NCI-H748 (cell line): Measurements from ENCODE around the gene RAD51B.

Experiments used
- DNase-seq: peaks from one replicate; lab custom pipeline; 2025; ENCODE audit not compliant: unreplicated experiment; lab: John Stamatoyannopoulos, UW

The RAD51B gene

GRCh38 chr14:68394764-68395143 lies 575.2 kb downstream of the RAD51B start:
- DNase-seq = no peak

GRCh38 chr14:68395604-68396003 lies 576.0 kb downstream of the RAD51B start:
- DNase-seq = no peak

- DNase-seq = no peak
Measured at GRCh38 chr14:68396461-68396860, 576.9 kb downstream of the RAD51B start.

- DNase-seq = no peak
Measured at GRCh38 chr14:68397371-68397811, 577.8 kb downstream of the RAD51B start.

GRCh38 chr14:68397822-68398221 lies 578.2 kb downstream of the RAD51B start:
- no peak for DNase-seq

GRCh38 chr14:68398370-68398769 lies 578.8 kb downstream of the RAD51B start:
- DNase-seq = no peak

DNA sequence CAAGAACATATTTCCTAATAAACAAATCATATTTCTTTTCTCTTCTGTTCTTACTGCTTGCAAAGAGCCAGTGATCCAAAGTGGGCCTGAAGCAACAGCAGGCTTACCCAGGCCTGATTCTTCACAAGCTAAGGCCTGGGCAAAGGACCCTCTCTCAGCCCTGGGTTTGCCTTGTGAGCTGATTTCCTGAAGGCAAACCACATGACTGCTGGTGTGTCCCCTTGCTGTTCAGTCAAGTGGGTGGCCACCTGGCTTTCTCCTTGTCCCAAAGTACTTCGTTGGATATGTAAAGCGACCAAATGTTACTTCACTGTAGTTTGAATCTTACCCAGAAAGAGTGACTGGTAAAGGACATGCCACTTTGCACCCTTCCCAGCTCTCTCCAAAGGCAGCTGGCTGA lies 580.4 kb downstream of the RAD51B start:
- no peak for DNase-seq

DNA sequence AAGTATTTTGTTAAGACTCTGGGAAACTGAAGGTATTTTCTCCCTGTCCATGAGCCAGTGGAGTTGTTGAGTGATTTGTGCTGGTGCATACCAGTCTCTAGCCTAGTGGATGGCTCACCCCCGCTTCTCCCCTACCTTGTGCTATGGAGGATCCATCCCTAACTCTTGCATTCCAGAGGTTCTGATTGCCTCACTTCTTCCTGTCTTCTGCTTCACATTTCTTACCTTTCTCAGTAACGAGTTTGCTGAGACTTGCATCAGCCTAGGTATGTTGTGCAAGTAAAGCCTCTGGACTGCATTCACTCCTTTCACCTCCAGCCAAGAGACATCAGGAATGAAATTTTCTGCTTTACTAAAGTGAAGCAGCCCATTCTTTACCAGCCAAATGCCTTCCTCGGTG lies 581.7 kb downstream of the RAD51B start:
- DNase-seq = no peak

- DNase-seq = no peak
Measured at GRCh38 chr14:68401855-68402254, 582.3 kb downstream of the RAD51B start.

DNA sequence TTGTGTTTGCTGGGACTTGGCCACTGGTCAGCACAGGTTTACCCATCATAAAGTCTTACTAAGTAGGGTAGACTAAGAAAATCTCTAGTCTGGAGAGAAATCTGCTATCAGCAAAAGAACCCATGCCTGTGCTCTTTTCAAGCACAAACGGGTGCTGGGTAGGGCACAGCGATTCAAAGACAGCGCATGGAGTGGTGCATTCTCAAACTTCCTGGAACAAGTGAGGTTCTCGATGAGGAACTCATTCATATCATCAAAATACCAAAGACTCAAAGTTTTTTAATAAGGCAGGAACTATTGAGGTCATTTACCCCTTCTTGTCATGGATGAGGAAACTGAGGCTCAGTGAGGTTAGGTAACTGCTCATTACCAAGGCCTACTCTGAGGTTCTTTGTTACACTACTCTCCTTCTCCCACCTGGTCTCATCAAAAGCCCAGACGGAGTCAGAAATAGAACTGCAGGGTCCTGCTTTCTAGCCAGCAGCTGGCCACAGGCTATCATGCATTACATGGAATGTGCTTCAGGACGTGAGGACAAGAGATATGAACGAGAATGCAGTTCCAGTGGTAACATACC lies 583.0 kb downstream of the RAD51B start:
- no peak for DNase-seq

- no peak for DNase-seq
Measured at GRCh38 chr14:68403191-68404145, 583.9 kb downstream of the RAD51B start.

DNA sequence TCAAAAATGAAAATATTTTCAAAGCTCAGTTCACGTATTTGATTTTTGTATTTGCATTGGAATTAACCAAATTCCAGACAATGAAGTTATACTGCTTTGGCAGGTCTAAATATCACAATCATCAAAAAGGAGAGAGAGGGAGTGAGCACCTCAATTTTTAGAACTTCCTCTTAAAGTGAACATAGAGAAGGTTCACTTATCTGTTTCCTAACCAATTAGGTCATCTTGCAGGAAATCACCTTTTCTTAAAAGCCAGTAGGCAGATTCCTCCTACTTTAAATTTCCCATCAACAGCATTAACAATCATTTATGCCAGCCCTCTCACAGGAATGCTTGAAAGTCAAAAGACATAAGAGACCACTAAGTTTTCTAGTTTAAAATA lies 584.6 kb downstream of the RAD51B start:
- DNase-seq = no peak

GRCh38 chr14:68404652-68405183 lies 585.1 kb downstream of the RAD51B start:
- DNase-seq = no peak

GRCh38 chr14:68405961-68406360 lies 586.4 kb downstream of the RAD51B start:
- DNase-seq = no peak

DNA sequence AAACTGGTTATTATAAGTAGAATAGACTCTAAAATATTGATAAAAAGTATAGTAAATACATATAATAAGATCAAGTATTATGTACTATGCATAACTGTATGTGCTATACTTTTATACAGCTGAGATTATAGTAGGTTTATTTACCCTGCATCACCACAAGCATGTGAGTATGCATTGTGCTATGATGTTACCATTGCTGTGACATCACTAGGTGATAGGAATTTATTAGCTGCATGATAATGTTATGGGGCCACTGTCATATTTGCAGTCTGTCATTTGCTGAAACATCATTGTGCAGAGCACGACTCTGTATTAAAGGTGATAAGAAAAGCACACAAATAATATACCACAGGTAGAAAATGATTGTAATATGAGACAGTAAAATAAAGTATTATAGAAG lies 587.7 kb downstream of the RAD51B start:
- no peak for DNase-seq

DNA sequence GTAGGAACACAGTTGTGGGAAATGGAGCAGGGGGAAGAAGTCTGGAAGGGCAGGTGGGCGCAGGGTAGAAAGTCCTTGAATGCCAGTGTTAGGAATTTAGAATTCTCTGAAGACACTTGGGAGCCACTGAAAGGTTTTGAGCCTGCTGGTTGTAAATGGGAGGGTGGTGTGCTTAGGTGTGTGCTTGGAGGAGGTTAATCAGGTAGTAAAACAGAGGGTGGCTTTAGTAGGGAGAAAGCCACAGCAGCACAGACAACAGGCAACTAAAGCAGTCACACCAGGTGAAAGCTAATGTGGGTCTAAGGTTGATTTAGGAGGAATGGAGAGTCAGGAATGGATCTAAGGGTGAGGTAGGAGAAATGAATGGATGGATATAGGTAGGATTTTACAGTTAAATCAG lies 588.2 kb downstream of the RAD51B start:
- DNase-seq = no peak

GRCh38 chr14:68408680-68409079 lies 589.1 kb downstream of the RAD51B start:
- DNase-seq = no peak

GRCh38 chr14:68409387-68409786 lies 589.8 kb downstream of the RAD51B start:
- no peak for DNase-seq

DNA sequence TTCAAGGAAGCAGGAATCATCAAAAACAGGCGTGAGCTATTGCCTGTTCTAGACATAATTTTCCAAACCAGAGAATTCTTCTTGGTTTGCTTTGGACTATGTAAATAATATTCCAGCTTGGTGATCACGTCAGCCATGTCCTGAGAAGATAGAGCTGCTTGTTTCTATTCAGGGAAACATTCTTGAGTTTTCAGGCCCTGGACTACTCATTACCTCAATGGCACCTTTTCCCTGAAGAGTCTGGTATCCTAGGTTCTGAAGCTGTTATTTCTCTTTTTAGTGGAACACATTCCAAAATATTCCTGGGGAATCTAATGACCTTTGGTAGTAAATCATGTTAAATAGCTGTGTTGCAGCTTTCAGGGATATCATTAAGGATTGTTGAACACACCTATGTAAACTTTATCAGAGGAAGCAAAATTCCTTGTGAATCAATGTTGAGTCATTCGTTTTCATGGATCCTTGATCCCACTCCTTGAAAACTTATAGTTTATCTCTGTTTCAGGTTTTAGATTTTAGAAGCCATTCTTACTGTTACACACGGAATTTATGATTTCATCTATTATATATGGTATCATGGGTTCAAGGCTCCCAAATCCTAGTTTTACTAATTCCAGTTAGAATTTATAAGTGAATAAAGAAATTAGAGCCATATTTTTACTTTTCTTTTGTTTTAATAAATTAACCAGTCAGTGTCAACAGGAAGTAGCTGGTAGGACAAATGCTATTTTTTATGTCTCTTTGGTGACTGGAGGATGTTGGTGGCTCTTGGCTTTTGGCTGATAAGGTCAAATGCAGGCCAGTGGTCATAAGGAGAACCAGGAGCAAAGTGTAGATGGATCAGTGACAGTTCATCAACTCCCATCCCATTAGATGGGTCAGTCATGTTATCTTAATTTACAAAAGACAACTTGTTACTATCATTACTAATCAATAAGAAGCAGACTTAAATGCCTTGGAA lies 593.2 kb downstream of the RAD51B start:
- DNase-seq = no peak

DNA sequence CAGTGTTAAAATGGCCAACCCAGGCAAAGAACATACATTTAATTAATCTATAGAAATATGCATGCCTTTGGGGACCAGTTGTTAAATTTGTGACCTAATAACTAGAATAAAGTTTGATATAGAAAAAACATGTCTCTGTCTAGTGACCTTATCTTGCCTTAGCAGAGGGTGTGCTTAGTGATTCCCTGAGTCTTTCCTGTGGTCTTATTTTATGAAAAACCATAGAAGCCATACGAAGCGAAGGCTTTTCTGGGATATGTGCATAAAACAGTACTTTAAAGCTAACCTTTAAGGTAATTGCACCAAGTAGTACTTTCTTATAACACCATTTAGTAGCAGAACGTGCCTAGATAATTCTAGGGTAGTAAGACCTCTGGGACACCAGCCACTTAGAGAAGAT lies 593.9 kb downstream of the RAD51B start:
- no peak for DNase-seq

DNA sequence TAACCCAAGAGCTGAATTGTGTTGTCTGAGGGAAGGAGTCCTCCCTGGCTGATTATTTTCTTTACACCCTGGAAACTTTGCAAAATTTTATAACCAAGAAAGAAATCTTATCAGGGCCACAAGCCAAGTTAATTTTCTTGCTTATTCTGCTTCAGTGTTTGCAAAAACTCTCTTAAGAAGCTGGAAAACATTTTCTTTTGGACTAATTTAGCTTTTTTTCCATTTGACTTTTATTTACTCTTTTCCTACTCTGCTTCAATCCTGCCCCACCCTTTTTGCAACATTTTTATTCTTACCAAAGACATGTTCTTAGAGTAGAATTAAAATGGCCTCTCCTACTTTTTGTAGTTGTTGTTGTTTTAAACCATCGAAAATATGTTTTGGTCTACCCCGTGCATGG lies 594.5 kb downstream of the RAD51B start:
- no peak for DNase-seq
